CD4-positive, alpha-beta T cell treated with Interleukin-15 for 4 hours (primary cell): ENCODE results near the gene HNRNPM.
"Not testable (repeated sequence)": the region's sequence is repeated elsewhere in the genome, so short reads cannot be mapped to it uniquely, and the experiment has no call there.

Experiments used
- DNase-seq: peaks from one replicate; pipeline ENCODE4 v3.0.0-alpha.2; 2020; ENCODE audit warnings: low spot score

Gene HNRNPM

GRCh38 chr19:8426283-8426682 is 18.5 kb upstream of the HNRNPM start:
- no peak for DNase-seq

DNA sequence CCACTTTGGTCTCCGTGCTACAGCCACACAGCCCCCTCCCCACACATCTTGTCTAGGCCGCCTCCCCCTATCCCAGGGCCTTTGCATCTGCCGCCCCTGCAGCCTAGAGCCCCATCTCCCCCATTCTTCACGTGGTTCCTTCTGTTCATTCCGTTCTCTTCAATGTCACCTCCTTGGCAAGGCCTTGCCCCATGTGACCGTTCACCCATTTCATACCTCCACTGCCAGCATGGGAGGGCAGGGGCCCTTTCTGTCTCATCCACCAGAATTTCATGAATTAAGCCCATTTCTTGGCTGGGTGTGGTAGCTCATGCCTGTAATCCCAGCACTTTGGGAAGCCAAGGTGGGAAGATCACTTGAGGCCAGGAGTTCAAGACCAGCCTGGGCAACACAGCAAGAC is 15.7 kb upstream of the HNRNPM start:
- no peak for DNase-seq

GRCh38 chr19:8429826-8430225 is 14.9 kb upstream of the HNRNPM start:
- no peak for DNase-seq

DNA sequence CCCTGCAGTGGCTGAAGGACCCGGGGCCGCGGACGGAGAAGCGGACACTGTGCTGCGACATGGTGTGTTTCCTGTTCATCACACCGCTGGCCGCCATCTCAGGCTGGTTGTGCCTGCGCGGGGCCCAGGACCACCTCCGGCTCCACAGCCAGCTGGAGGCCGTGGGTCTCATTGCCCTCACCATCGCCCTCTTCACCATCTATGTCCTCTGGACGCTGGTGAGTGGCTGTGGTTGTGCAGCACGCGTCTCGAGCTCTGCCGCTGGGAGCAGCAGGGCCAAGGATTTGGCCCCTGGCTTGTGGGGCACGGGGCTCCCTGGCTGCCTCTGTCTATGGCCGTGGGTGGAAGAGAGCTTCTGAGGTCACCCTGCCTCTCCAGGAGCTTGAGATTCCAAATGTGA is 14.1 kb upstream of the HNRNPM start:
- DNase-seq: no peak

DNA sequence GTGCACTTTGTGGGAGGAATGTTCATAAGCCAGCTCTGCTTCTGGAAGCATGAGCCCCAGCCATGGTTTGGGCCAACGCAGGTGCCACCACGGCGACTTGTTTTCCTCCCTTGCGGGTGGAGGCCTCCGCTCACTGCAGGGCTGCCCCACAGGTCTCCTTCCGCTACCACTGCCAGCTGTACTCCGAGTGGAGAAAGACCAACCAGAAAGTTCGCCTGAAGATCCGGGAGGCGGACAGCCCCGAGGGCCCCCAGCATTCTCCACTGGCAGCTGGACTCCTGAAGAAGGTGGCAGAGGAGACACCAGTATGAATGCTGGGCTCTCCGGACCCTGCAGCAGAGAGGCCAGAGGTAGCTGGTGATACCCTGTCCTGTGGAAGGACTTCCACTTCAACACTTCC is 6.5 kb upstream of the HNRNPM start:
- DNase-seq: no peak

GRCh38 chr19:8441725-8442544 is 2.8 kb upstream of the HNRNPM start:
- no peak for DNase-seq

GRCh38 chr19:8444140-8444676 is 567 bp upstream of the HNRNPM start:
- DNase-seq: not testable (repeated sequence)

DNA sequence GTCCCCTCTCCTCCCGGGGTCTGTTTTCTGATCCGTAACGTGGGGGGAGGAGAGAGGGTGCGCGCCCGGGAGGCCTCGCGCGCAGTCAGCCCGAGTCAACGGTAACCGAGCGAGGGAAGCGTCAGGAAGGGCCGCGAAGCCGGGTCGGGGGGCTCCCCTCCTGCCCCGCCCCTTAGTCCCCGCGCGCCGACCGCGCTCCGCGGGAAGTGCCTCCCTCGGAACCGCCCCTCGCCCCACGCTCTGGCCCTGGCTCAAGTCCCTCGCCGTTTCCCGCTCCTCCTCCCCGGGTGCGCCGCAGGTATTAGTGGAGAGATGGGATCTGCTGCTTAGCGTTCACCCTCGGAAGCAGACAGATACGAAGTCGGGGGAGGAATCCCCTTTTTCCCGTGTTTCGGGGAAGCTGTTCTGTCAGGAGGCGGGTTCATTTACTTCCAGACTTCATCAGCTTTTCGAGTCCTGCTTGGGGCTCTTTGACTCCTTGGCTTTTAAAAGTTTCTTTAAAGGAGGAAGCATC is 770 bp downstream of the HNRNPM start:
- peak; percentile 13 for DNase-seq

DNA sequence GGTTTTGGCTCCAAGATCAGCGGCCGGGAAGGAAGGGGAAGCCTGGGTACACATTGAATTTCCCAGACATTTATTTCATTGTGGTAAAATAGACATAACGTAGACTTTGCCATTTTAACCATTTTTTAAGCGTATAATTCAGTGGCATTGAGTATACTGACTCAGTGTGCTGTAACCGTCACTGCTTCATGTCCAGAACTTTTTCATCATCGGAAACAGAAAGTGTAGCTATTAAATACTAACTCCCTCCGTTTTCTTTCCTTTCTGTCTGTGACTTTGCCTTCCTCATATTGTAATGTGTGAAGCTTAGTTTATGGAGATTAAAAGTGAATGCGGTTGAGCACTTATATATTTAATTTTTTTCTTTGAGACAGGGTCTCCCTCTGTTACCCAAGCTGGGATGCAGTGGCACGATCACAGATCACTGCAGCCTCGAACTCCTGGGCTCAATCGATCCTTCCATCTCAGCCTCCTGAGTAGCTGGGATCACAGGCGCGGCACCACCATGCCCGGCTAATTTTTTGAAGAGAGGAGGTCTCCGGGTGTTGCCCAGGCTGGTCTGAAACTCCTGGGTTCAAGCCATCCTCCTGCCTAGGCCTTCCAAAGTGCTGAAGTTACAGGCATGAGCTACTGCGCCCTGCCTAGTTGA is 1.4 kb downstream of the HNRNPM start:
- no peak for DNase-seq

DNA sequence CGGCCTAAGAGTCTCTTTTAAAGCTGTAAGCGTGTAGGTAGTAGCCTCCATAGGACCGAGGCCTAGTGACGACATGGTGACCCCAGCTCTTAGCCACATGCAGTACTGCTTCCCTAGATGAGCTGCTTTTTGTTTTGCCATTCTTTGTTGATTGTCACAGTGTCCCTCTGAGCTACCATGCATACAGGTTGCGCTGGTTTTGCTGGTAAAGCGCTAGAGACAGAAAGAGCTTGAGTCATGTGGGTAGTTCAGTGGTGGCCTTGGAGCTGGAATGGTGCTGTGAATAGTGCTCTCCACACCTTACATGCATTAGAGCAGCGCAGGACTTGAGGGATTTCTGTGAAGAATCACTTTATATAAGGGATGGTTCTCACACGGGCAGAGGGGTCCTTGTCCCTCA is 5.1 kb downstream of the HNRNPM start:
- no peak for DNase-seq

- no peak for DNase-seq
Measured at GRCh38 chr19:8451377-8451776, 6.6 kb downstream of the HNRNPM start.

DNA sequence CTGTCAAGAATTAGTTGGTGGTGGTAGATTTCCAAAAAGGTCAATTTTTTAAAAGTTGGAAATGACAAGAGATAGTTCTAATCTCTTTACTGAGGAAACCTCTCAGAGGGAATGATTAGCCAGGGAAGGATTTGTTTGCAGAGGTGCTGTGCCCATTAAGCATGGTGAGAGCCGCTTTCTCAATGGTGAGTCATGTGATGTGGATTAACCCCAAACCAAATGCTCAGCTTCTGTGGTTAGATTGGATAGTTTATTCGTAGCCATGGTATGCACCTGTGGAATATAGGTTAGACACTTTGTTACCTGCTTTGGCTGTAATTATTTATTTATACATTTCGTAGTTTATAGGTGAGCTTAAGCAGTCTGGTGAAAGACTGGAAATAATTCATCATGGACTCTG is 7.1 kb downstream of the HNRNPM start:
- DNase-seq: peak; percentile 33

- no peak for DNase-seq
Measured at GRCh38 chr19:8452446-8453123, 7.8 kb downstream of the HNRNPM start.

DNA sequence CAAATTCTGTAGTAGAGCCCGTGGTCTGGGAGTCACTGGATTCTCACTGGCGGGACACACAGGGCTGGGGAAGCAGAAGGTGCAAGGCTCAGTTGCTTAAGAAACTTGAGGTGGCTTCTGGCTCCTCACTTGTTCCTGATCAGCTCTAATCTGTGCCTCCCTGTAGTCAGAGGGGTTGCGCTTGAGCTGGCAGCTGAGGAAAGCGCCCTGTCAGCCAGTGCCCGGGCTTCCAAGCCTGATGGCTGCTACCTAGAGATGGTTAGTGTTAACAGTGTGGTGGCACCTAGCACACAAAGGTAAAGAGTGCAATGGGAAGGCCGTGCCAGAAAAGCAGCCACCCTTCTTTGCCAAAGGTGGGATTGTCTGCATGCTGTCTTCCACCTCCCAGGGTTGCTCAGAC is 8.8 kb downstream of the HNRNPM start:
- no peak for DNase-seq

GRCh38 chr19:8454218-8454617 is 9.4 kb downstream of the HNRNPM start:
- DNase-seq: no peak

DNA sequence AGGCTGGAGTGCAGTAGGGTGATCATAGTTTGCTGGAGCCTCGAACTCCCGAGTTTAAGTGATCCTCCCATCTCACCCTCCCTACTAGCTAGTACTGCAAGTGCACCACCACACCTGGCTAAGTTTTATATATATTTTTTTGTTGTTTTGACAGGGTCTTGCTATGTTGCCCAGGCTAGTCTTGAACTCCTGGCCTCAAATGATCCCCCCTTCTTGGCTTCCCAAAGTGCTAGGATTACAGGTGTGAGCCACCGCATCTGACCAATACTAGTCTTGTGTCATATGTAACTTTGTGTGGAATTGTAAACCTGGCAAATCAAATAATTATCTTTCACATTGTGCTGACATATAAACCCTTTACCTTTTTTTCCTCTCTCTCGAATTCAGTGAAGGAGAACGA is 10.2 kb downstream of the HNRNPM start:
- DNase-seq: no peak

DNA sequence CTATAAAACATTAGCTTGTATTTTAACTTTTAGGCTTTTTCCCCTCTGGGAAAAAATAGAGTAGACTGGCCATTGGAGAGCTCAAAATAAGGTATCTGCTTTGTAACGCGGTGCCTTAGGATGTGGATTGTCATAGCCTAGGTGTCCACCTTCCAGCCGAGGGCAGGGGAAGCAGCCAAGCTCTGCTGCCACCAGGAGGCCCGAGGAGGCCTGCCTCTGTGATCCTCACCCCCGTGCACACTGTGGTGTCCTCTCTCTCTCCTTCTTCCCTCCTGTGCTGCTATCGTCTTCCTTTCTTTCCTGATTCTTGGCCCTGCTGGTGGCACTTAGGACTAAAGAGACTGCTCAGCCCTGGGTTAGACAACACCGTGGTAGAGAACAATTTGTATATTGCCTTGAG is 11.3 kb downstream of the HNRNPM start:
- no peak for DNase-seq

- no peak for DNase-seq
Measured at GRCh38 chr19:8457209-8457608, 12.4 kb downstream of the HNRNPM start.

DNA sequence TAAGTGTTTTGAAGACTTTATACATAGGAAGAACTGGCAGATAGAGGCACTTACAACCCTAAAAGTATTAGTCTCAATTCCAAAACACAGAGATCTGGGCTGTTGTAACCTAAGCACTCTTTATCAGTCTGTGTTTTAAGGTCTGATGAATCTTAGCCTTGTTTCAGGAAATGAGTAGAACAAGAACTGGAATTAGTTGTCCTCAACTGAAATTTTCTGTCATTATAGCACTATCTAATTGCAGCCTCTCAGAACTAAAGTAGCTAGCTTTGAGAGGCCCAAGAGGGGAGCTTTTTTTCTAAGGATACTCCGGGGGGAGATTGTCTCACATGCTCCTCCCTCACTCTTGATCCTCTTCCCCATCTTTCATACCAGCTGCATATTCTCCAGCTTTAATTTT is 13.1 kb downstream of the HNRNPM start:
- no peak for DNase-seq

GRCh38 chr19:8458380-8458779 is 13.6 kb downstream of the HNRNPM start:
- no peak for DNase-seq

DNA sequence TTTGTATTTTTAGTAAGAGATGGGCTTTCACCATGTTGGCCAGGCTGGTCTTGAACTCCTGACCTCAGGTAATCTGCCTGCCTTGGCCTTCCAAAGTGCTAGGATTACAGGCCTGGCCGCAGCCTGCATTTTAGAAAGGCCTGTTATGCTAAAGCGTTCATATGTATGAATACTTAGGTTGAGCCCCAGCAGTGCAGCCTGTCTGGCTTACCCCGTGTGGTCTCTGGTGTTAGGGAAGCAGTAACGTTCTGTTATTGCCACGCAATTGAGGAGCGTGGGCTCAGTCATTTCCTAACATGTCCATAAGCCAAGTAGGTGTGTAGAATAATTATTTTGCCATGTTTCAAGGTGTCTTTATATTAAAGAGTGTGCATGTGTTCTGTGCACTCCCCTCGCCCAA is 14.3 kb downstream of the HNRNPM start:
- no peak for DNase-seq

DNA sequence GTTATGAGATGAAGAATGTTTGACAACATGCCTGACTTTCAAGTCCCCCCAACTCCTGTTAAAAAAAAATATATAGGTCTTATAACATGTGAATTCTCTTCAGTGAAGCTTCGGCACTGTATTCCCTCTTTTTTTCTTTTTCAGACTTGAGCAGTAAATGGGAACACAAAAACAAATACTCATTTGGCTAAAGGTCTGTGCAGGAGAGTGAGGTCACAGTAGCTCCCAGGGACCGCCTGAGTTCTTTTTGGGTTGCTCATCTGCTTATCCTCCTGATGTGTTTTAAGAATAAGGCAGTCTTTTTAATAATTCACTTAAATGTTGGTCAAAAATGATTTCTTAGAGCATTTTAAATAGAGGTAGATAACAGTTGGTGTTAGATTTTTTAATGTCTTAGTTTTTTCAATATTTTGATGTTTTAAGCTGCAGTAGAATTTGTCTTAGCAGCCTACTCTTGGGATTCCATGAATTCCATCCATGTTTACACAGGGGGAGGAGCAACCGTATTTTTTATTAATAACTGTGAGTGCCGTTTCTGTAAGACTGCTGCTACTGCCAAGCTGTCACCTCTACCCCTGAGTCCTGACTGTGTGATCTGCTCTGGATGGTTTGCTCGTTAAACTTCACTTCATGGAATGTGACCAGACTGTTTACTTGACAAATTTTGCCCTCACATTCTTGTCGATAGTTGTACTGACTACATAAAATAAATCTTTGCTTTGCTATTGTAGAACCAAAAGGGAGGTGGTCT is 14.9 kb downstream of the HNRNPM start:
- no peak for DNase-seq
